IPS-18a (cell line): ENCODE results near the gene ATXN1.

Experiments
- H3K27ac ChIP-seq: one replicate; pipeline ENCODE4 v1.5.1; 2013; ENCODE audit warnings: low read length
- H3K27me3 ChIP-seq: one replicate; pipeline ENCODE4 v1.6.1; 2013; ENCODE audit warnings: mild to moderate bottlenecking, low read length; ENCODE audit not compliant: control insufficient read depth, insufficient read depth
- H3K36me3 ChIP-seq: one replicate; pipeline ENCODE4 v1.6.1; 2013; ENCODE audit warnings: low read depth, low read length; ENCODE audit not compliant: control insufficient read depth
- H3K4me1 ChIP-seq: one replicate; pipeline ENCODE4 v1.6.1; 2013; ENCODE audit warnings: low read depth, low read length; ENCODE audit not compliant: control insufficient read depth
- H3K4me3 ChIP-seq: one replicate; pipeline ENCODE4 v1.5.1; 2013; ENCODE audit warnings: low read length
- H3K9ac ChIP-seq: one replicate; pipeline ENCODE4 v1.6.1; 2013; ENCODE audit warnings: mild to moderate bottlenecking, low read length, moderate library complexity
- H3K9me3 ChIP-seq: one replicate; pipeline ENCODE4 v1.6.1; 2013; ENCODE audit warnings: low read depth, low read length; ENCODE audit not compliant: control insufficient read depth

Gene ATXN1

GRCh38 chr6:16698997-16699868, 62.0 kb downstream of the ATXN1 start:
- Histone ChIP-seq H3K27ac (no peak overlapping the region), H3K9ac (no peak overlapping the region), H3K36me3 (no peaks in the 10 kb centered on the region), H3K4me1 (no peaks in the 10 kb centered on the region), H3K27me3 (no peaks in the 10 kb centered on the region), H3K9me3 (no peaks in the 10 kb centered on the region), H3K4me3 (no peak overlapping the region)

- H3K4me1 ChIP-seq, result no peaks in the 10 kb centered on the region
- no peaks in the 10 kb centered on the region for H3K27me3 ChIP-seq
- no peak overlapping the region for H3K4me3 ChIP-seq
- H3K36me3 ChIP-seq, result no peaks in the 10 kb centered on the region
- no peak overlapping the region for H3K27ac ChIP-seq
- H3K9me3 ChIP-seq, result no peaks in the 10 kb centered on the region
- no peak overlapping the region for H3K9ac ChIP-seq
Observed at GRCh38 chr6:16698162-16698533, 63.1 kb downstream of the ATXN1 start.

GRCh38 chr6:16697437-16698161, 63.7 kb downstream of the ATXN1 start:
- Histone ChIP-seq H3K9ac (no peak overlapping the region), H3K4me3 (no peak overlapping the region), H3K27ac (no peak overlapping the region), H3K9me3 (no peaks in the 10 kb centered on the region), H3K36me3 (no peaks in the 10 kb centered on the region), H3K27me3 (no peaks in the 10 kb centered on the region), H3K4me1 (no peaks in the 10 kb centered on the region)

GRCh38 chr6:16696496-16696895, 64.8 kb downstream of the ATXN1 start:
- no peak overlapping the region for H3K27ac ChIP-seq
- no peak overlapping the region for H3K4me3 ChIP-seq
- H3K9me3 ChIP-seq, result no peaks in the 10 kb centered on the region
- H3K27me3 ChIP-seq, result no peaks in the 10 kb centered on the region
- H3K36me3 ChIP-seq, result no peaks in the 10 kb centered on the region
- H3K4me1 ChIP-seq, result no peaks in the 10 kb centered on the region
- no peak overlapping the region for H3K9ac ChIP-seq

- no peaks in the 10 kb centered on the region for H3K36me3 ChIP-seq
- no peak overlapping the region for H3K27ac ChIP-seq
- no peaks in the 10 kb centered on the region for H3K4me1 ChIP-seq
- H3K4me3 ChIP-seq, result no peak overlapping the region
- H3K9ac ChIP-seq, result no peak overlapping the region
- no peaks in the 10 kb centered on the region for H3K27me3 ChIP-seq
- no peaks in the 10 kb centered on the region for H3K9me3 ChIP-seq
Observed at GRCh38 chr6:16694781-16695578, 66.3 kb downstream of the ATXN1 start.

- no peak overlapping the region for H3K4me3 ChIP-seq
- H3K4me1 ChIP-seq, result no peaks in the 10 kb centered on the region
- H3K9me3 ChIP-seq, result no peaks in the 10 kb centered on the region
- no peak overlapping the region for H3K27ac ChIP-seq
- no peaks in the 10 kb centered on the region for H3K27me3 ChIP-seq
- H3K9ac ChIP-seq, result no peak overlapping the region
- no peaks in the 10 kb centered on the region for H3K36me3 ChIP-seq
Observed at GRCh38 chr6:16691324-16691723, 69.9 kb downstream of the ATXN1 start.

- no peak overlapping the region for H3K4me3 ChIP-seq
- no peaks in the 10 kb centered on the region for H3K4me1 ChIP-seq
- no peaks in the 10 kb centered on the region for H3K36me3 ChIP-seq
- no peaks in the 10 kb centered on the region for H3K9me3 ChIP-seq
- no peak overlapping the region for H3K27ac ChIP-seq
- H3K27me3 ChIP-seq, result no peaks in the 10 kb centered on the region
- H3K9ac ChIP-seq, result no peak overlapping the region
Observed at GRCh38 chr6:16690608-16691142, 70.6 kb downstream of the ATXN1 start.

GRCh38 chr6:16689788-16690607, 71.3 kb downstream of the ATXN1 start:
- H3K36me3 ChIP-seq, result no peaks in the 10 kb centered on the region
- H3K9me3 ChIP-seq, result no peaks in the 10 kb centered on the region
- H3K27me3 ChIP-seq, result no peaks in the 10 kb centered on the region
- H3K4me3 ChIP-seq, result no peak overlapping the region
- H3K4me1 ChIP-seq, result peaks cover 2% of the 10 kb centered on the region
- H3K27ac ChIP-seq, result no peak overlapping the region
- H3K9ac ChIP-seq, result no peak overlapping the region

GRCh38 chr6:16688984-16689636, 72.2 kb downstream of the ATXN1 start:
- H3K4me3 ChIP-seq, result no peak overlapping the region
- H3K27ac ChIP-seq, result no peak overlapping the region
- no peaks in the 10 kb centered on the region for H3K9me3 ChIP-seq
- H3K9ac ChIP-seq, result no peak overlapping the region
- no peaks in the 10 kb centered on the region for H3K36me3 ChIP-seq
- peaks cover 4% of the 10 kb centered on the region for H3K4me1 ChIP-seq
- no peaks in the 10 kb centered on the region for H3K27me3 ChIP-seq

- H3K4me3 ChIP-seq, result no peak overlapping the region
- H3K4me1 ChIP-seq, result peaks cover 4% of the 10 kb centered on the region
- H3K9me3 ChIP-seq, result no peaks in the 10 kb centered on the region
- H3K9ac ChIP-seq, result no peak overlapping the region
- H3K27me3 ChIP-seq, result no peaks in the 10 kb centered on the region
- no peak overlapping the region for H3K27ac ChIP-seq
- H3K36me3 ChIP-seq, result no peaks in the 10 kb centered on the region
Observed at GRCh38 chr6:16688436-16688835, 72.8 kb downstream of the ATXN1 start.
